SK-N-MC (cell line): ENCODE measurements around the gene ORC6.

Experiments
- EZH2 ChIP-seq: fragments of 200-600 bp; sonication (generic); IDR thresholded peaks from one replicate; pipeline ENCODE4 v1.6.1; 2017; ENCODE audit warnings: antibody characterized with exemption
- FOXP2 ChIP-seq: optimal IDR thresholded peaks from 2 replicates; pipeline ENCODE3; 2011; ENCODE audit warnings: mild to moderate bottlenecking, moderate library complexity; ENCODE audit not compliant: insufficient read depth; ENCODE audit errors: extremely low read length, control extremely low read depth
- POLR2AphosphoS5 ChIP-seq: IDR thresholded peaks from 2 replicates; pipeline ENCODE4 v1.6.1; 2012; ENCODE audit warnings: mild to moderate bottlenecking, low read depth, low read length, borderline replicate concordance

DNA sequence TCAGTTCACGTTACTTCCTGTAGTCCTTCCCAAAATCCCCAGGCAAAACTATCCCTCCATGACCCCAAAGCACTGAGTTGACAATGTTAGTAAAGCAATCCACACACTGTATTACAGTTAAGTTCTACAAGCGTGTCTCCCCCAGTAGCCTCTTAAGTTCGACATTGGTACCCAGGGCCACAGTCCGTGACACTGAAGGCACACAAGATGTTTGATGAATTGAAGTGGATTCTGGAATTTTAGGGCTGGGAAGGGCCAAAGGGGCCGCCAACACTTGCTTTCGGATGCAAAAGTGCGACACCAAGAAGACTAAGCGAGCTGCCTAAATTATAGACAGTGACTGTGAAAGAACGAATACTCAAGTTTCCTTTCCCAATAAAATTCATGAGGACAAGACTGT, 2.0 kb upstream of the ORC6 start:
- no peak for TF ChIP-seq EZH2
- TF ChIP-seq POLR2AphosphoS5, result no peak
- TF ChIP-seq FOXP2, result no peak
